GM21447 (cell line): ENCODE results near the gene HIC1.
"Not testable (repeated sequence)": the region's sequence is repeated elsewhere in the genome, so short reads cannot be mapped to it uniquely, and the experiment has no call there.

Source experiments
- ATAC-seq: cut with Tn5 transposase; IDR thresholded peaks from one replicate; pipeline ENCODE4 v1.9.1; 2021; ENCODE audit not compliant: unreplicated experiment

The HIC1 gene, protein sequence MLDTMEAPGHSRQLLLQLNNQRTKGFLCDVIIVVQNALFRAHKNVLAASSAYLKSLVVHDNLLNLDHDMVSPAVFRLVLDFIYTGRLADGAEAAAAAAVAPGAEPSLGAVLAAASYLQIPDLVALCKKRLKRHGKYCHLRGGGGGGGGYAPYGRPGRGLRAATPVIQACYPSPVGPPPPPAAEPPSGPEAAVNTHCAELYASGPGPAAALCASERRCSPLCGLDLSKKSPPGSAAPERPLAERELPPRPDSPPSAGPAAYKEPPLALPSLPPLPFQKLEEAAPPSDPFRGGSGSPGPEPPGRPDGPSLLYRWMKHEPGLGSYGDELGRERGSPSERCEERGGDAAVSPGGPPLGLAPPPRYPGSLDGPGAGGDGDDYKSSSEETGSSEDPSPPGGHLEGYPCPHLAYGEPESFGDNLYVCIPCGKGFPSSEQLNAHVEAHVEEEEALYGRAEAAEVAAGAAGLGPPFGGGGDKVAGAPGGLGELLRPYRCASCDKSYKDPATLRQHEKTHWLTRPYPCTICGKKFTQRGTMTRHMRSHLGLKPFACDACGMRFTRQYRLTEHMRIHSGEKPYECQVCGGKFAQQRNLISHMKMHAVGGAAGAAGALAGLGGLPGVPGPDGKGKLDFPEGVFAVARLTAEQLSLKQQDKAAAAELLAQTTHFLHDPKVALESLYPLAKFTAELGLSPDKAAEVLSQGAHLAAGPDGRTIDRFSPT

DNA sequence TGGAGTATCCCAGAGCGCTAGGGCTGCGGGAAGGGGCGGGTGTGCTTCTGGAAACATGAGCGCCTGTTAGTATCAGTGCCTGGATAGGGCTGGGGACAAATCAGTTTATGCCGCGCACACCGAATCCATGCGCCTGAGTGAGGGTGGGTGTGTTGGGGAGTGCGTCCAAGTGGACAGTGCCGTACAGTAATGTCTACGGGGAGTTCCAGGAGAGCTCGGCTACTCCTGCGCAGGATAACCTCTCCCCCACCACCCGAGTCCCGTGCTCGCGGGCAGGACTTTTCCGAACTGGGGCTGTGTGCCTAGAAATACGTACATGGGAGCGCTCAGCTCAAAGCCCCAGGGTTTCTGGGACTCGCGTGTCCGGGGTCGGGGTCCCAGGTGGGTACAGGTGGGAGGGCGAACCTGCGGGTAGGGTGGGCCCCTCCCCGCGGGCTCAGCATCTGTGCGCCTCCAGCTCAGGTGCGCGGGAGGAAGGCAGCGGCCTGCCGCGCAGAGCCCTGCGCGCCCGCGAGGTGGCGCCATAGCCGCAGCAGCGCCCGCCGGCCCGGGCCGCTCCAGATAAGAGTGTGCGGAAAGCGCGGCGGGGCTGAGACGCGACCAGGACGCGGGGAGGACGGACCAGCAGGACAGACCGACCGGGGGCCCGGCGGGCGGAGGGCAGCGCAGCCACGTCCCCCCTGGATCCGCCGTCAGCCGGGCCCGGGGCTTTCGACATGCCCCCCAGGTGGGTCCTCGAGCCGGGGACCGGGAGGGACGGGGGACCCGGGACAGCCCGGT is at the start of gene HIC1:
TSS of gene HIC1 (plus strand) at position 592 of the 780 bp plus-strand sequence. CDS start 1,588 bp downstream, outside the sequence.
- peak; percentile 28 for ATAC-seq

- no peak for ATAC-seq
These were observed 46.4 kb upstream of the HIC1 start for GRCh38 chr17:2008332-2009126.

GRCh38 chr17:2009737-2010136 is 45.2 kb upstream of the HIC1 start:
- no peak for ATAC-seq

- ATAC-seq, result no peak
These were observed 43.2 kb upstream of the HIC1 start for GRCh38 chr17:2011411-2012371.

DNA sequence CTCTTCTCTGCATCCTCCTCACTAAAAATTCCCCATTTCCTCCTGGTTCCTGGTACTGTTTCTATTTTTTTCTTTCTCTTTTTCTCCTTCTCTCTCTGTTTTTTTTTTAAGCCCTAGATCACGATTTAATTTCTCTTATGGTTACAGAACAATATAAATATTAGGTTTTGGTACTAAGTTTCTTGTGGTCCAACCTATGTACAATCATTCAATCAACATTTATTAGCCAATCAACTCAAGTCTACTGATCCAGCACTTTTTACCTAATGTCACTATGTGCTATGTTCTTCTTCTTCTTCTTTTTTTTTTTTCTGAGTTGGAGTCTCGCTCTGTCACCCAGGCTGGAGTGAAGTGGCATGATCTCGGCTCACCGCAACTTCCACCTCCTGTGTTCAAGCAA is 42.4 kb upstream of the HIC1 start:
- no peak for ATAC-seq

- ATAC-seq, result not testable (repeated sequence)
These were observed 41.5 kb upstream of the HIC1 start for GRCh38 chr17:2013220-2013993.

DNA sequence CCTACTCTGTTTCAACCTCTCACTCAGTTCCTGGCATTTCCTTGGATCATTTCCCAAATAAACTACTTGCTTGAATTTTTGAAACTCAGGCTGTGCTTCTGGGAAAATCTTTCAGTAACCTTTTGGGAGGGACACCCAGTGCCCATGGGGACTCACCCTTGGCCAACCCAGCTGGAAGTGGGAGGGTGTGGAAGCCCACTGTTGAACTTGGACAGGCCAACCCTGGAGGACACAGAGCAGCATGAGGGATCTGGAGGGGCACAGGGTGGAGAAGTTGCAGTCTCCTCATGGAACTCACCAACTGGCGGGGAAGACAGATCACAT is 40.9 kb upstream of the HIC1 start:
- ATAC-seq, result no peak

- no peak for ATAC-seq
These were observed 39.6 kb upstream of the HIC1 start for GRCh38 chr17:2015314-2015713.

DNA sequence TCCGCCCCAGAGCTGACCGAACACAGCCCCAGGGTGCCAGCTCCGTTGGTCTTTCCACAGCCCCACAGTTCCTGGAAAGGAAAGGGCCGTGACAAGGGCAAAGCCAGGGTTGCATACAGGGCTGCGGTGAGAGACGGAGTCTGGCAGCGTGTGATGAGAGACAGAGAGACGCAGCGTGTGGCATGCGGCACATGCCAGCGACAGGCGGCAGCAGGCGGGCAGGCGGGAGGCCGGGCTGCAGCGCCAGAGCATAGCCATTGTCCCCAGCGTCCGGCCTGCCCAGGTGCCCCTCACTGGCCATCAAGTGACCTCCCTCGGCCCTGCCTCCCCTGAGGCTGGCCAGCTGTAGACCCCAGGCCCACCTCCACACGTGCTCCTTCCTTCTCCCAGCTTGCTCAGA is 38.4 kb upstream of the HIC1 start:
- no peak for ATAC-seq

DNA sequence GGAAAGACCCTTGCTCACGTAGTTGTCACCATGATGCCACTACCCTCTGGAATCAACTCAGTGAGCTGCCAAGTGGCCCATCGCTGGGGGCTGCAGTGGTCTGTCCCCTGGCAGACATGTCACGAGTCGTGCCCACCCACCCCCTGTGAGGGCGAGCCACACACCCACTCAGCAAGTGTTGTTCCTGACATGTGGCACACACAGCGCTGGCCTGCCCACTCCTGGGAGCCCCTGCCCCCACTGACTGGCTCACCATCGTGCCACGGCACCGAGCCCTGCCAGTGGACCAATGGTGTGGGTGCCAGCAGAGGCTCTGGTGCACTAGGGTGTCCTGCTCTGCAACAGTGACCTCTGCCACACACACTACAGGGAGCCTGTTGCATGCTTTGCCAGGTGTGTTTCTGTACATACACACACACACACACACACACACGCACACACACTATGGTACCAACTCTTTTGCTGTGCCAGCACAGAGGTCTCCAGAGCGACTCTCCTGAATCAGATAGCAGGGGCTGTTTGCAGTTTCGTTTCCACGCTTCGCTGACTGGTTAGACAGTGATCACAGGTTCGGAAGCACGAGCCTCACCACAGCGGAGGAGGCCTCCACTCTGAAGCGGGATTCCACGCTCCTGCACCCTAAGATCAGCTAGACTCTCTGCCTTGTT is 37.5 kb upstream of the HIC1 start:
- ATAC-seq, result no peak

DNA sequence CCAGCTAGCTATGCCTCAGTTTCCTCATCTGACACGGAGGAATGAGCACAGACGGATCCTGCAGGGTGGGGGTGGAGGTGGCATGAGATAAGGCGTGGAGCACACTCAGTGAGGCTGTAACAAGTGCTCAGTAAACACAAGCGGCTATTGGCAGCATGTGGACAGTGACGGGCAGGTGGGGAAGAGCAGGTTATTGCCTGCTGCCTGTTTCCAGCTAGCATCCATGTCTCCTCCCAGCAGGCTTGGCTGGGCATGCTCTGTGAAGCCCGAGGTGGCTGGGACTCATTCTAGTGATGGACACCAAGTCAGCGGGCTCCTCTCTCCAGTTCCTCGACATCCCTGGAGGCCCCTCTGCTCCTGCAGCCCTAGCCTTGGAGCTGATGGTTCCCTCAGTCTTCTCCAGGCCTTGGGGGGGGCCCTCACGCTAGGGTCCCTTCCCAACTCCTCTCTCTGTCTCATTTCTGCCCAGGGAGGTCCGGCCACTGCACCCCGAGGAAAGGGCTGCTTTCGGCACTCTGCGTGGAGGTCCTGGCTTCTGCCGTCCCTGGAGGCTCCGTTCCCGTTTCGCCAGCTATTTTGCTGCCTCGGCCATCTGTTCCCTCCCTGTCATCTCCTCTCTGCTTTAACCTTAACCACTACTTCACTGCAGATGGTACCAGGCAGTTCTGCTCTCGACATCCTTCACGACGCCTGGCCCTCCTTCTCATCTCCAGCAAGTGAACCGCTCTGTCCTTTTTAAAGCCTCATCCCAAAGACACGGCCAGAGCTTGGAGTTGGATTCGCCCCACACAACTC is 36.0 kb upstream of the HIC1 start:
- ATAC-seq, result no peak

GRCh38 chr17:2019723-2020122 is 35.2 kb upstream of the HIC1 start:
- ATAC-seq, result no peak

- no peak for ATAC-seq
These were observed 34.2 kb upstream of the HIC1 start for GRCh38 chr17:2020721-2021120.

GRCh38 chr17:2022647-2023240 is 32.2 kb upstream of the HIC1 start:
- ATAC-seq, result no peak

DNA sequence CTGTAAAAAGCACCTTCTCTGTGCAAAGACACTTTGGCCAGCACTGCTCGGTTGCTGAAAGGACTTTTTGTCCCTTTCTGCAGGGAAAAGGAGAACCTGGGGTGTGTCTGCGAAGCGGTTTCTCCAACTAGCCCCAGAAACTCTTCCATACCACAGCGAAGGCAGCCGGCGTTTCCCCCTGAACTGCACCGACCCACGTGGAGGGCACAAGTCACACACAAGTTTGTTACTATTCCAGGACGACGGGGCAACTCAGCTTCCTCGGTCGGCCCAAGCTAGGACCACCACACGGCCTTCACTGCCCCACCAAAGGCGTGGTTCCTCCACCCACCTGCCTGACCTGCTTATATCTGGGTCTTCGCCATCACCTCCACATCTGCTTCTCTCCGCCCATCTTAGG is 31.6 kb upstream of the HIC1 start:
- no peak for ATAC-seq

DNA sequence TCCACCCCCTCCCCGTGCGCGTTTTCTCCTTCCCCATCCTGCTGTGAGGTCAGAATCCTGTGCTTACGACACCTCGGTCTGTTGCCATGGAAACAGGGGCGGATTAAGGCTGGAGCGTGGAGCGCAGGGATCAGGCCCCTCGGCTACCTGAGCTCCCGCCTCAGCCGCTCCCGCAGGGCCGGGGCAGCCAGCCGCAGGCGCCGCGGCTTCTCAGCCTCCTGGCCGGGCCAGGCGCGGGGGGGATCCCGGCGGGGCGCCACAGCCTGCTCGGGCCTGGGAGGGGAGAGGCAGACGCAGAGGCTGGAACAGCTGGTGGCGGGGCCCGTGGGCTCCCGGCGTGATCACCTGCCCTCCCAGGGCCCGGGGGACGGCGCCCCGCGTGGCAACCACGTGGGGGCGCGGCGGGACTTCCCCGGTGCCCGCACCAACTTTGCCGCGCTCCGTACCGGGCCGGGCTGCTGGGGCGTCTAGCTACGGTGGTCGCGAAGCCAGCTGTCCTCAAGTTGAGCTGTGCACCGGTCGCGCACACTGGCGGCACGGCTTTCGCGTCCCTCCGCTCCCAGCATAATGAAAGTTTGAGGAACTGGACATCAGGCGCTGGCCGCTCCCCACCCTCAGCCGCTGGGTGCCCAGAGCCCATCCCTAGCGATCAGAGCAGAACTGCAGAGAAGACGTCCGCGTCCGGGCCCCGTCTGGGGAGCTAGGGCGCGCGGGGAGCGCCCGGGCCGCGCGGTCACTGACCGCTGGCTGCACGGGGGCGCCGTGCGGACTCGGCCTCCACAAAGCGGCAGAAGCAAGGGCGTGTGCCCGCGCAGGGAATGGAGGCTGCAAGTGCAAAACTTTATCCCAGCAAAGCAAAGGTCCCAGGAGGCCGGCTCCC is 31.0 kb upstream of the HIC1 start:
- ATAC-seq, result no peak
